Mammary epithelial cell (primary cell): ENCODE measurements around the gene SIRT6.

Experiments
- EZH2 ChIP-seq: IDR thresholded peaks from 2 replicates; pipeline ENCODE4 v1.6.1; 2012; ENCODE audit warnings: low read length, inconsistent platforms, borderline replicate concordance
- TF ChIP-seq, protein P1 (sequence below), 2 donors: IDR thresholded peaks in 1 of 2; conservative IDR thresholded peaks in 1 of 2; 2 replicates each; pipeline ENCODE4 v1.5.1; 2011 to 2012; ENCODE audit warnings: inconsistent platforms in 2 of 2, low read length in 2 of 2, mild to moderate bottlenecking in 2 of 2, control low read depth in 1 of 2, low read depth in 1 of 2; ENCODE audit not compliant: insufficient read depth in 1 of 2; ENCODE audit errors: extremely low read depth in 1 of 2

DNA sequence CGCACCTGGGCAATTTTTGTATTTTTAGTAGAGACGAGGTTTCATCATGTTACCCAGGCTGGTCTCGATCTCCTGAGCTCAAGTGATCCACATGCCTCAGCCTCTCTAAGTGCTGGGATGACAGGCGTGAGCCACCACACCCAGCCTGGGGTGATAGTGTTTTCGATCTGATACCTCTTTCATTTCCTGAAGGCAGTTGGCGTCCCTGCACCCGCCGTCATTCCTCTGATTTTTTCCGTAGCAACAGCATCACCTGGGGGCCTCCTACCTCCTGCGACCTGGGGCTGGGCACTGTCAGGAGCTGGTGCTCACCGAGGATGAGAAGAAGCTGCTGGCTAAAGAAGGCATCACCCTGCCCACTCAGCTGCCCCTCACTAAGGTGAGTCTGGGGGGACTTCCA lies 18.1 kb downstream of the SIRT6 start:
- TF ChIP-seq EZH2, result no peak
- TF ChIP-seq, protein P1, sequence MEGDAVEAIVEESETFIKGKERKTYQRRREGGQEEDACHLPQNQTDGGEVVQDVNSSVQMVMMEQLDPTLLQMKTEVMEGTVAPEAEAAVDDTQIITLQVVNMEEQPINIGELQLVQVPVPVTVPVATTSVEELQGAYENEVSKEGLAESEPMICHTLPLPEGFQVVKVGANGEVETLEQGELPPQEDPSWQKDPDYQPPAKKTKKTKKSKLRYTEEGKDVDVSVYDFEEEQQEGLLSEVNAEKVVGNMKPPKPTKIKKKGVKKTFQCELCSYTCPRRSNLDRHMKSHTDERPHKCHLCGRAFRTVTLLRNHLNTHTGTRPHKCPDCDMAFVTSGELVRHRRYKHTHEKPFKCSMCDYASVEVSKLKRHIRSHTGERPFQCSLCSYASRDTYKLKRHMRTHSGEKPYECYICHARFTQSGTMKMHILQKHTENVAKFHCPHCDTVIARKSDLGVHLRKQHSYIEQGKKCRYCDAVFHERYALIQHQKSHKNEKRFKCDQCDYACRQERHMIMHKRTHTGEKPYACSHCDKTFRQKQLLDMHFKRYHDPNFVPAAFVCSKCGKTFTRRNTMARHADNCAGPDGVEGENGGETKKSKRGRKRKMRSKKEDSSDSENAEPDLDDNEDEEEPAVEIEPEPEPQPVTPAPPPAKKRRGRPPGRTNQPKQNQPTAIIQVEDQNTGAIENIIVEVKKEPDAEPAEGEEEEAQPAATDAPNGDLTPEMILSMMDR (conservative IDR thresholded peaks at IDR 0.05 in 1 of 2, IDR thresholded peaks at IDR 0.05 in 1 of 2; ENCODE audit: extremely low read depth in 1 of 2, insufficient read depth in 1 of 2, low read depth in 1 of 2, low read length in 2 of 2), result no peak
